ENCODE measurements around the gene UBA3. TPM values are rescaled to one million over a fixed set of nuclear protein-coding genes. Genes with fewer than 3 reads are reported as not detected.

UBA3 gene
- total RNA-seq, 2 experiments from 2014 or later = 79.0 to 84.1 TPM

- H3K4me3 Mint-ChIP-seq = peak overlapping the region; percentile 23
- peak overlapping the region; percentile 76 for H3K27ac Mint-ChIP-seq
- POLR2A ChIA-PET = interaction anchor here (0.7 to 2.3 kb wide), 4 partner anchors 13 to 34 kb away, joined by 3 to 9 read pairs (median 4); no protein-coding TSS in a partner anchor
- CTCF ChIA-PET = interaction anchor here (0.7 to 3.6 kb wide), 2 partner anchors 13 to 217 kb away, joined by 3 to 13 read pairs; partner anchors contain the start of gene TMF1
- intact Hi-C loops (cut with micrococcal nuclease) = loop anchor here (1.0 kb wide), 1 partner anchor 15 kb away; the partner anchor contains the start of gene UBA3
- H3K36me3 Mint-ChIP-seq = peaks cover 30% of the 10 kb centered on the region
- H3K4me1 Mint-ChIP-seq (ENCODE audit: low read depth) = peaks cover 40% of the 10 kb centered on the region
- peak; percentile 50 for DNase-seq
- no peaks in the 10 kb centered on the region for H3K27me3 Mint-ChIP-seq
- peaks cover 5% of the 10 kb centered on the region for H3K9me3 Mint-ChIP-seq
Observed at GRCh38 chr3:69065318-69065964, 14.7 kb downstream of the UBA3 start.

- intact Hi-C loops (cut with micrococcal nuclease) = no loop called here
- POLR2A ChIA-PET = interaction anchor here (0.7 to 2.3 kb wide), 4 partner anchors 11 to 29 kb away, joined by 3 to 9 read pairs (median 3); partner anchors contain the start of genes ARL6IP5 and TMF1
- no peak overlapping the region for H3K4me3 Mint-ChIP-seq
Observed at GRCh38 chr3:69063636-69064035, 16.5 kb downstream of the UBA3 start.

GRCh38 chr3:69059688-69060087, 20.5 kb downstream of the UBA3 start:
- POLR2A ChIA-PET = interaction anchor here (0.9 to 4.4 kb wide), 4 partner anchors 10 to 46 kb away, joined by 3 to 38 read pairs (median 4); partner anchors contain the start of genes ARL6IP5 and EOGT
- CTCF ChIA-PET = interaction anchor here (1.4 to 1.5 kb wide), 2 partner anchors 23 to 35 kb away, joined by 3 to 5 read pairs; no protein-coding TSS in a partner anchor
- intact Hi-C loops (cut with micrococcal nuclease) = loop anchor here (1.0 kb wide), 2 partner anchors 8 to 25 kb away; partner anchors contain the start of gene ARL6IP5
- H3K4me1 Mint-ChIP-seq (ENCODE audit: low read depth) = peaks cover 45% of the 10 kb centered on the region
- peaks cover 56% of the 10 kb centered on the region for H3K36me3 Mint-ChIP-seq
- no peak overlapping the region for H3K4me3 Mint-ChIP-seq
- peak overlapping the region; percentile 93 for H3K27ac Mint-ChIP-seq
- no peaks in the 10 kb centered on the region for H3K27me3 Mint-ChIP-seq
- peaks cover 5% of the 10 kb centered on the region for H3K9me3 Mint-ChIP-seq
- DNase-seq = no peak

More at GRCh38 chr3:69063636-69064035, 16.5 kb downstream of the UBA3 start:
- H3K4me1 Mint-ChIP-seq (ENCODE audit: low read depth) = peaks cover 55% of the 10 kb centered on the region
- CTCF ChIA-PET = interaction anchor here (3.6 kb wide), 1 partner anchor 11 kb away, joined by 13 read pairs; the partner anchor contains the start of gene TMF1
- peaks cover 5% of the 10 kb centered on the region for H3K9me3 Mint-ChIP-seq
- H3K27ac Mint-ChIP-seq = peak overlapping the region; percentile 75
- peaks cover 41% of the 10 kb centered on the region for H3K36me3 Mint-ChIP-seq
- DNase-seq = no peak
- no peaks in the 10 kb centered on the region for H3K27me3 Mint-ChIP-seq

GRCh38 chr3:69058947-69059224, 21.3 kb downstream of the UBA3 start:
- POLR2A ChIA-PET = interaction anchor here (0.6 to 4.4 kb wide), 2 partner anchors 26 to 49 kb away, joined by 4 to 38 read pairs; partner anchors contain the start of gene ARL6IP5

GRCh38 chr3:69058180-69058946, 21.8 kb downstream of the UBA3 start:
- intact Hi-C loops (cut with micrococcal nuclease) = no loop called here
- no peaks in the 10 kb centered on the region for H3K27me3 Mint-ChIP-seq
- ChIA-PET POLR2A (interaction anchor here (0.6 to 4.4 kb wide), 3 partner anchors 18 to 49 kb away, joined by 3 to 38 read pairs (median 4); partner anchors contain the start of gene ARL6IP5), CTCF (interaction anchor here (1.5 kb wide), 2 partner anchors 32 to 36 kb away, joined by 3 read pairs; no protein-coding TSS in a partner anchor)
- peaks cover 5% of the 10 kb centered on the region for H3K9me3 Mint-ChIP-seq
- peak overlapping the region; percentile 93 for H3K27ac Mint-ChIP-seq
- DNase-seq = no peak
- peaks cover 54% of the 10 kb centered on the region for H3K36me3 Mint-ChIP-seq
- H3K4me1 Mint-ChIP-seq (ENCODE audit: low read depth) = peaks cover 32% of the 10 kb centered on the region
- H3K4me3 Mint-ChIP-seq = no peak overlapping the region

More at GRCh38 chr3:69058947-69059224, 21.3 kb downstream of the UBA3 start:
- Mint-ChIP-seq H3K4me1 (ENCODE audit: low read depth) (peaks cover 37% of the 10 kb centered on the region), H3K27ac (peak overlapping the region; percentile 93), H3K36me3 (peaks cover 54% of the 10 kb centered on the region), H3K4me3 (no peak overlapping the region), H3K9me3 (peaks cover 5% of the 10 kb centered on the region), H3K27me3 (no peaks in the 10 kb centered on the region)
- DNase-seq = no peak
- CTCF ChIA-PET = interaction anchor here (1.5 kb wide), 2 partner anchors 31 to 36 kb away, joined by 3 read pairs; no protein-coding TSS in a partner anchor
- intact Hi-C loops (cut with micrococcal nuclease) = loop anchor here (1.0 kb wide), 2 partner anchors 8 to 25 kb away; partner anchors contain the start of gene ARL6IP5

- intact Hi-C loops (cut with micrococcal nuclease) = loop anchor here (1.0 to 2.0 kb wide), 2 partner anchors 20 to 32 kb away; partner anchors contain the start of gene ARL6IP5
- POLR2A ChIA-PET = interaction anchor here (0.5 to 5.3 kb wide), 12 partner anchors 10 to 274 kb away, joined by 3 to 28 read pairs (median 4); partner anchors contain the start of genes ARL6IP5, EOGT and UBA3
- Mint-ChIP-seq H3K27ac (peak overlapping the region; percentile 97), H3K27me3 (peaks cover 2% of the 10 kb centered on the region), H3K4me3 (peak overlapping the region; percentile 98), H3K4me1 (ENCODE audit: low read depth) (peaks cover 32% of the 10 kb centered on the region), H3K9me3 (no peaks in the 10 kb centered on the region), H3K36me3 (peaks cover 38% of the 10 kb centered on the region)
- CTCF ChIA-PET = interaction anchor here (1.1 to 2.7 kb wide), 8 partner anchors 12 to 109 kb away, joined by 3 to 13 read pairs (median 4); no protein-coding TSS in a partner anchor
- DNase-seq = no peak
Observed at GRCh38 chr3:69052472-69052898, 27.7 kb downstream of the UBA3 start.

- H3K4me3 Mint-ChIP-seq = peak within 1 kb of the TSS; percentile 98
- DNase-seq = peak; percentile 99
- H3K36me3 Mint-ChIP-seq = peaks cover 40% of the 10 kb centered on the region
- no peaks in the 10 kb centered on the region for H3K9me3 Mint-ChIP-seq
- peaks cover 33% of the 10 kb centered on the region for H3K4me1 Mint-ChIP-seq (ENCODE audit: low read depth)
- ChIA-PET CTCF (interaction anchor here (1.1 to 2.7 kb wide), 9 partner anchors 13 to 109 kb away, joined by 3 to 13 read pairs (median 4); partner anchors contain the start of gene EOGT), POLR2A (interaction anchor here (0.5 to 5.3 kb wide), 12 partner anchors 9 to 275 kb away, joined by 3 to 28 read pairs (median 4); partner anchors contain the start of genes ARL6IP5, EOGT and UBA3)
- H3K27ac Mint-ChIP-seq = peak within 1 kb of the TSS; percentile 97
- intact Hi-C loops (cut with micrococcal nuclease) = loop anchor here (1.0 to 2.0 kb wide), 4 partner anchors 7 to 39 kb away; partner anchors contain the start of genes ARL6IP5 and EOGT
- H3K27me3 Mint-ChIP-seq = peaks cover 2% of the 10 kb centered on the region
Observed at GRCh38 chr3:69051756-69052471, 28.3 kb downstream of the UBA3 start, which contains the start of gene TMF1. Gene TMF1, minus strand, starts transcription at chr3:69052333. Its CDS starts 247 bp downstream, at chr3:69052086.

GRCh38 chr3:69048990-69049389, 31.2 kb downstream of the UBA3 start:
- CTCF ChIA-PET = interaction anchor here (0.7 kb wide), 1 partner anchor 246 kb away, joined by 3 read pairs; no protein-coding TSS in a partner anchor
- peaks cover 45% of the 10 kb centered on the region for H3K4me1 Mint-ChIP-seq (ENCODE audit: low read depth)
- intact Hi-C loops (cut with micrococcal nuclease) = no loop called here
- POLR2A ChIA-PET = interaction anchor here (1.5 to 5.3 kb wide), 3 partner anchors 11 to 37 kb away, joined by 4 to 28 read pairs (median 5); partner anchors contain the start of gene ARL6IP5
- H3K4me3 Mint-ChIP-seq = no peak overlapping the region
- H3K9me3 Mint-ChIP-seq = no peaks in the 10 kb centered on the region
- peaks cover 39% of the 10 kb centered on the region for H3K36me3 Mint-ChIP-seq
- peaks cover 2% of the 10 kb centered on the region for H3K27me3 Mint-ChIP-seq
- DNase-seq = no peak
- H3K27ac Mint-ChIP-seq = no peak overlapping the region

GRCh38 chr3:69044608-69045007, 35.6 kb downstream of the UBA3 start:
- no peak overlapping the region for H3K27ac Mint-ChIP-seq
- no peaks in the 10 kb centered on the region for H3K9me3 Mint-ChIP-seq
- intact Hi-C loops (cut with micrococcal nuclease) = no loop called here
- DNase-seq = no peak
- no peaks in the 10 kb centered on the region for H3K27me3 Mint-ChIP-seq
- peaks cover 34% of the 10 kb centered on the region for H3K4me1 Mint-ChIP-seq (ENCODE audit: low read depth)
- H3K36me3 Mint-ChIP-seq = peaks cover 36% of the 10 kb centered on the region
- ChIA-PET POLR2A (no interaction called here), CTCF (interaction anchor here (0.5 to 1.0 kb wide), 2 partner anchors 13 to 261 kb away, joined by 3 to 4 read pairs; no protein-coding TSS in a partner anchor)
- no peak overlapping the region for H3K4me3 Mint-ChIP-seq

- Mint-ChIP-seq H3K27ac (peak overlapping the region; percentile 65), H3K9me3 (no peaks in the 10 kb centered on the region), H3K4me1 (ENCODE audit: low read depth) (peaks cover 16% of the 10 kb centered on the region), H3K36me3 (peaks cover 50% of the 10 kb centered on the region), H3K4me3 (no peak overlapping the region), H3K27me3 (no peaks in the 10 kb centered on the region)
- ChIA-PET CTCF (no interaction called here), POLR2A (no interaction called here)
- intact Hi-C loops (cut with micrococcal nuclease) = loop anchor here (2.0 kb wide), 3 partner anchors 19 to 59 kb away; partner anchors contain the start of gene TMF1
- peak; percentile 30 for DNase-seq
Observed at GRCh38 chr3:69033470-69033869, 46.7 kb downstream of the UBA3 start.

Data from activated CD4-positive, alpha-beta memory T cell treated with anti-CD3 and anti-CD28 coated beads for 36 hours (primary cell).